Caco-2 (cell line): Measurements from ENCODE around the gene GPC5. TPM values are rescaled to one million over a fixed set of nuclear protein-coding genes. Genes with fewer than 3 reads are reported as not detected.
"Not testable (repeated sequence)": the region's sequence is repeated elsewhere in the genome, so short reads cannot be mapped to it uniquely, and the experiment has no call there.

Experiments used
- BruUV-seq: library from RNA; stranded (reverse); fragments of 400-500 nt; replicated peaks from 2 replicates; lab custom pipeline; 2021; lab: Mats Ljungman, UMichigan
- CTCF ChIA-PET: fragments of 300-600 bp; sonication (Branson Sonifier 250); formaldehyde crosslinking; loops from one replicate; lab custom pipeline; 2022; ENCODE audit warnings: antibody characterized with exemption; lab: Charles Lee
- POLR2A ChIA-PET: fragments of 300-600 bp; sonication (Branson Sonifier 250); formaldehyde crosslinking; loops from one replicate; lab custom pipeline; 2022; ENCODE audit warnings: antibody characterized with exemption; lab: Charles Lee
- DNase-seq, 2 experiments: peaks; one replicate each; pipeline versions ENCODE4 v3.0.0 to v3.0.0-alpha.2; 2020 to 2022
- H3K27me3 ChIP-seq: replicated peaks from 2 replicates; pipeline ENCODE4 v1.6.0; 2011; ENCODE audit warnings: low read length; ENCODE audit not compliant: control insufficient read depth, insufficient read depth
- H3K36me3 ChIP-seq: 2 replicates; pipeline ENCODE4 v1.5.1; 2011; ENCODE audit warnings: low read length; ENCODE audit not compliant: control insufficient read depth, insufficient read depth
- H3K4me1 ChIP-seq: fragments of 250-450 bp; sonication (Bioruptor Pico); 2 replicates; pipeline ENCODE4 v1.5.1; 2020; ENCODE audit warnings: mild to moderate bottlenecking
- H3K4me3 ChIP-seq: 2 replicates; pipeline ENCODE4 v1.5.1; 2011; ENCODE audit warnings: low read depth, mild to moderate bottlenecking, control low read depth, low read length
- H3K9me3 ChIP-seq: fragments of 250-450 bp; sonication (Bioruptor Pico); 2 replicates; pipeline ENCODE4 v1.5.1; 2020; ENCODE audit warnings: mild to moderate bottlenecking, moderate library complexity
- H3K27ac Mint-ChIP-seq: one replicate; pipeline ENCODE4 v1.8.0; 2022; ENCODE audit warnings: mixed read lengths; ENCODE audit not compliant: unreplicated experiment
- H3K27me3 Mint-ChIP-seq: one replicate; pipeline ENCODE4 v1.8.0; 2022; ENCODE audit warnings: mixed read lengths; ENCODE audit not compliant: insufficient read depth, unreplicated experiment
- H3K36me3 Mint-ChIP-seq: one replicate; pipeline ENCODE4 v1.8.0; 2022; ENCODE audit warnings: mild to moderate bottlenecking, mixed read lengths; ENCODE audit not compliant: insufficient read depth, unreplicated experiment
- H3K4me1 Mint-ChIP-seq: one replicate; pipeline ENCODE4 v1.8.0; 2022; ENCODE audit warnings: low read depth, mixed read lengths; ENCODE audit not compliant: unreplicated experiment
- H3K4me3 Mint-ChIP-seq: one replicate; pipeline ENCODE4 v1.8.0; 2022; ENCODE audit warnings: mild to moderate bottlenecking, moderate library complexity, mixed read lengths; ENCODE audit not compliant: unreplicated experiment
- H3K9me3 Mint-ChIP-seq: one replicate; pipeline ENCODE4 v1.8.0; 2022; ENCODE audit warnings: mixed read lengths; ENCODE audit not compliant: unreplicated experiment
- intact Hi-C: fragments of 100-400 bp; cut with micrococcal nuclease; formaldehyde crosslinking; loops from one replicate; pipeline ENCODE4 v1.10.0; 2022; ENCODE audit not compliant: unreplicated experiment
- total RNA-seq: library from RNA; stranded (reverse); gene quantifications from 2 replicates; pipeline ENCODE4 v1.2.3, GENCODE V29; 2022
- TF ChIP-seq, protein P1 (sequence below), 2 experiments: fragments of 200-600 bp in 1 of 2; IDR thresholded peaks; 1 replicate in 1 of 2; 2 replicates in 1 of 2; pipeline versions ENCODE4 v1.5.1 to v1.8.0; 2011 to 2022; ENCODE audit warnings: antibody characterized with exemption in 1 of 2, control low read depth in 1 of 2, inconsistent platforms in 1 of 2, low read depth in 1 of 2, low read length in 1 of 2, mild to moderate bottlenecking in 1 of 2, moderate library complexity in 1 of 2; ENCODE audit not compliant: insufficient read depth in 1 of 2, severe bottlenecking in 1 of 2, unreplicated experiment in 1 of 2

Gene GPC5
- total RNA-seq, 1 experiment from 2014 or later = 4.1 TPM

DNA sequence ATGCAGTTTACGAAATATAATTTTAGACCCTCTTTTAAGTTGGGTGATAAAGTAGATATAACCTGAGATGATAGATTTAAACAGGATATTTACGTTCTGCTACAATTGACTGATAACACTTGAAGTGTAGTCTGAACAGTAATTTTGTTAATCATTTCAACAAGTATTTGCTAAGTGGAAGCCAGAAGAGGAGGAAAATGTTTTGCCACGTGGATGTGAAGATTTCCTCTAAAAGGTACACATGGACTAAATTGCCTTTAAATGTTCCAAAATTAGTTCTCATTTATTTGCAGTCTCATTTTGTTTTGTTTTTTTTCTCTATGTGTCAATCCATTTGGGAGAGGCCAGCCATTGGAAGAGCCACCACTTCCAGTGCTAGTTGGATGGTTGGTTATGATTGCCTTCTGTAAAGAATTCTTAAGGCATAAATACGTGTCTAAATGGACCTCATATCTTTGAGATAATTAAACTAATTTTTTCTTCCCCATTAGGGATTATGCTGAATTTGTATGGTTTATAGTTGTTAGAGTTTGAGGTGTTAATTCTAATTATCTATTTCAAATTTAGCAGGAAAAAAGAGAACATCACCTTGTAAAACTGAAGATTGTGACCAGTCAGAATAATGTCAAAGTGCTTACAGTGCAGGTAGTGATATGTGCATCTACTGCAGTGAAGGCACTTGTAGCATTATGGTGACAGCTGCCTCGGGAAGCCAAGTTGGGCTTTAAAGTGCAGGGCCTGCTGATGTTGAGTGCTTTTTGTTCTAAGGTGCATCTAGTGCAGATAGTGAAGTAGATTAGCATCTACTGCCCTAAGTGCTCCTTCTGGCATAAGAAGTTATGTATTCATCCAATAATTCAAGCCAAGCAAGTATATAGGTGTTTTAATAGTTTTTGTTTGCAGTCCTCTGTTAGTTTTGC lies 48.2 kb upstream of the GPC5 start:
- POLR2A ChIA-PET = no interaction called here
- no TSS peak for BruUV-seq
- TF ChIP-seq, protein P1, sequence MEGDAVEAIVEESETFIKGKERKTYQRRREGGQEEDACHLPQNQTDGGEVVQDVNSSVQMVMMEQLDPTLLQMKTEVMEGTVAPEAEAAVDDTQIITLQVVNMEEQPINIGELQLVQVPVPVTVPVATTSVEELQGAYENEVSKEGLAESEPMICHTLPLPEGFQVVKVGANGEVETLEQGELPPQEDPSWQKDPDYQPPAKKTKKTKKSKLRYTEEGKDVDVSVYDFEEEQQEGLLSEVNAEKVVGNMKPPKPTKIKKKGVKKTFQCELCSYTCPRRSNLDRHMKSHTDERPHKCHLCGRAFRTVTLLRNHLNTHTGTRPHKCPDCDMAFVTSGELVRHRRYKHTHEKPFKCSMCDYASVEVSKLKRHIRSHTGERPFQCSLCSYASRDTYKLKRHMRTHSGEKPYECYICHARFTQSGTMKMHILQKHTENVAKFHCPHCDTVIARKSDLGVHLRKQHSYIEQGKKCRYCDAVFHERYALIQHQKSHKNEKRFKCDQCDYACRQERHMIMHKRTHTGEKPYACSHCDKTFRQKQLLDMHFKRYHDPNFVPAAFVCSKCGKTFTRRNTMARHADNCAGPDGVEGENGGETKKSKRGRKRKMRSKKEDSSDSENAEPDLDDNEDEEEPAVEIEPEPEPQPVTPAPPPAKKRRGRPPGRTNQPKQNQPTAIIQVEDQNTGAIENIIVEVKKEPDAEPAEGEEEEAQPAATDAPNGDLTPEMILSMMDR (IDR thresholded peaks at IDR 0.05; ENCODE audit: insufficient read depth in 1 of 2, low read depth in 1 of 2, low read length in 1 of 2, severe bottlenecking in 1 of 2, unreplicated experiment in 1 of 2) = no peak
- Mint-ChIP-seq H3K9me3 (no peaks in the 10 kb centered on the region), H3K4me3 (peak overlapping the region; percentile 95), H3K4me1 (no peaks in the 10 kb centered on the region), H3K27ac (peak overlapping the region; percentile 94), H3K36me3 (peaks cover 76% of the 10 kb centered on the region), H3K27me3 (no peaks in the 10 kb centered on the region)
- Histone ChIP-seq H3K4me1 (peaks cover 23% of the 10 kb centered on the region), H3K27me3 (no peaks in the 10 kb centered on the region), H3K4me3 (peak overlapping the region; percentile 79), H3K9me3 (no peaks in the 10 kb centered on the region), H3K36me3 (peaks cover 4% of the 10 kb centered on the region)
- intact Hi-C loops = loop anchor here (5.0 kb wide), 1 partner anchor 168 kb away; no protein-coding TSS in a partner anchor
- no peak for DNase-seq
- CTCF ChIA-PET = interaction anchor here (0.9 kb wide), 1 partner anchor 24 kb away, joined by 3 read pairs; no protein-coding TSS in a partner anchor

DNA sequence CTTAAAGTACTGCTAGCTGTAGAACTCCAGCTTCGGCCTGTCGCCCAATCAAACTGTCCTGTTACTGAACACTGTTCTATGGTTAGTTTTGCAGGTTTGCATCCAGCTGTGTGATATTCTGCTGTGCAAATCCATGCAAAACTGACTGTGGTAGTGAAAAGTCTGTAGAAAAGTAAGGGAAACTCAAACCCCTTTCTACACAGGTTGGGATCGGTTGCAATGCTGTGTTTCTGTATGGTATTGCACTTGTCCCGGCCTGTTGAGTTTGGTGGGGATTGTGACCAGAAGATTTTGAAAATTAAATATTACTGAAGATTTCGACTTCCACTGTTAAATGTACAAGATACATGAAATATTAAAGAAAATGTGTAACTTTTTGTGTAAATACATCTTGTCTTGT lies 47.3 kb upstream of the GPC5 start:
- H3K27ac Mint-ChIP-seq = no peak overlapping the region
- peaks cover 4% of the 10 kb centered on the region for H3K36me3 ChIP-seq

DNA sequence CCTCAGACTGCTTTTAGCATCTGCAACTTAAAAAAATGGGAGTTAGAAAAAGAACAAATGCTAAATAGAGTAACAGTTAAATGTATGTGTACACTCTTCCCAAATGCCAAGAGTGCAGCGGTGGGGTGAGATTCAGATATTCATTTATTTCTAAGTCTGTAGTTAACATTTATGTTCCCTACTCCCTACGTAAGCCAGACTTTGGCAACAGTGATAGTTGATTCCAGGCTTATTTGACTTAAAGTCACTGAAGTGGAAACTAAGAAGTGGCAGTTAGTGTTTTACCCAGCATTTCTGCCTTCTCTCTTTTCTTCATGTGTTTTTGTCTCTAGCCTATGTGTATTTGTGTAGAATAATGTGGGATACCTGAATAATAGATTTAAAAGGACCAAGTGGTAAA lies 46.4 kb upstream of the GPC5 start:
- no peaks in the 10 kb centered on the region for H3K27me3 Mint-ChIP-seq
- peaks cover 4% of the 10 kb centered on the region for H3K36me3 ChIP-seq
- POLR2A ChIA-PET = no interaction called here
- H3K4me3 ChIP-seq = no peak overlapping the region
- H3K27me3 ChIP-seq = no peaks in the 10 kb centered on the region
- peaks cover 6% of the 10 kb centered on the region for H3K4me1 Mint-ChIP-seq
- no peak overlapping the region for H3K4me3 Mint-ChIP-seq
- BruUV-seq = no TSS peak
- CTCF ChIA-PET = no interaction called here
- H3K36me3 Mint-ChIP-seq = peaks cover 91% of the 10 kb centered on the region
- H3K27ac Mint-ChIP-seq = no peak overlapping the region
- DNase-seq = no peak
- H3K4me1 ChIP-seq = peaks cover 23% of the 10 kb centered on the region
- H3K9me3 Mint-ChIP-seq = no peaks in the 10 kb centered on the region
- no peaks in the 10 kb centered on the region for H3K9me3 ChIP-seq
- TF ChIP-seq, protein P1 (IDR thresholded peaks at IDR 0.05; ENCODE audit: insufficient read depth in 1 of 2, low read depth in 1 of 2, low read length in 1 of 2, severe bottlenecking in 1 of 2, unreplicated experiment in 1 of 2) = no peak
- intact Hi-C loops = no loop called here

More for the DNA sequence above, 47.3 kb upstream of the GPC5 start:
- Histone ChIP-seq H3K4me3 (no peak overlapping the region), H3K27me3 (no peaks in the 10 kb centered on the region), H3K4me1 (peaks cover 23% of the 10 kb centered on the region), H3K9me3 (no peaks in the 10 kb centered on the region)
- POLR2A ChIA-PET = no interaction called here
- Mint-ChIP-seq H3K4me1 (no peaks in the 10 kb centered on the region), H3K9me3 (no peaks in the 10 kb centered on the region), H3K36me3 (peaks cover 84% of the 10 kb centered on the region), H3K27me3 (no peaks in the 10 kb centered on the region), H3K4me3 (peak overlapping the region; percentile 95)
- no TSS peak for BruUV-seq
- CTCF ChIA-PET = no interaction called here
- TF ChIP-seq, protein P1 (IDR thresholded peaks at IDR 0.05; ENCODE audit: insufficient read depth in 1 of 2, low read depth in 1 of 2, low read length in 1 of 2, severe bottlenecking in 1 of 2, unreplicated experiment in 1 of 2) = no peak
- intact Hi-C loops = no loop called here
- no peak for DNase-seq

- H3K27me3 ChIP-seq, H3K9me3 ChIP-seq: not testable (repeated sequence)
Observed at GRCh38 chr13:91352891-91353290, 45.5 kb upstream of the GPC5 start.

More at GRCh38 chr13:91352891-91353290, 45.5 kb upstream of the GPC5 start:
- H3K4me1 ChIP-seq = peaks cover 23% of the 10 kb centered on the region
- POLR2A ChIA-PET, CTCF ChIA-PET, BruUV-seq, H3K27me3 Mint-ChIP-seq, intact Hi-C loops, H3K27ac Mint-ChIP-seq, H3K9me3 Mint-ChIP-seq, H3K36me3 ChIP-seq, H3K4me3 ChIP-seq, H3K4me3 Mint-ChIP-seq, DNase-seq: not testable (repeated sequence)
- Mint-ChIP-seq H3K36me3 (peaks cover 92% of the 10 kb centered on the region), H3K4me1 (peaks cover 12% of the 10 kb centered on the region)
